NCI-H1092 treated with DMSO at 0.1 percent for 48 hours (cell line): ENCODE measurements around the gene NAV2.

Source experiments
- DNase-seq: peaks from one replicate; lab custom pipeline; 2025; lab: John Stamatoyannopoulos, UW

NAV2 gene

DNA sequence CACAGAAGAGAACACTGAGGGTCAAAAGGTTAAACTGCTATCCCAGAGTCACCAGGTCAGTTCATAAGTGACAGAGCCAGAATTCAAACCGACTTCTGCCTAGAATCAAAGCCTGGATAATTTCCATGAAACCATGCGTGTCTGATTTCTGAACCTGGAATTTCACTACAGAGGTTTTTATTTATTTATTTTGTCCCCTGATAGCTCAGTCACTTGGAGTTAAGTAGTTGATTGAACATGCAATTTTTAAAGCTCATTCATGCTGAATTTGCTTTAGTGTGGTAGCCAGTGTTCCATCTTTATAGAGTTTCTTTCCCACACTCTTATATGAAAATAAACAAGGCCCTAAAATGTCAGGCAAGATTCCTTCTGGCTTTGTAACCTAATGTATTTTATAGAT lies 93.2 kb downstream of the NAV2 start:
- no peak for DNase-seq

DNA sequence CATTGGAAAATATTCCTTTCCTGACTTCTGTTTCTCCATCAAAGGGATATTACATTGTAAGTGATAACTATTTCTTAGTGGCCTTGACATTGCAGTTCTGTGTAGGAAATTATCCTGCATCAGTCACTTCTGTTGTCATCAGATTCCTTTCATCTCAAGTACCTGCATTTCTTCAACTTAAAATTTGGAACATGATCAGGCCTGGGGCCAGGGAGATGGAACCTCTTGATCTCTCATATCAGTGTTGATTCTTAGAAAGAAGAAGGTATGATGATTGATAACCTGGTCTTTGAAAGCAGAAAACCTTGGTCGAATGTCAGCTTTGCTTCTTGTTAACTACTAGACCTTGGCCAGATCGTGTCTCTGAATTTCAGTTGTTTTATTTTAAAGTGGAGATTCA lies 93.6 kb downstream of the NAV2 start:
- no peak for DNase-seq

DNA sequence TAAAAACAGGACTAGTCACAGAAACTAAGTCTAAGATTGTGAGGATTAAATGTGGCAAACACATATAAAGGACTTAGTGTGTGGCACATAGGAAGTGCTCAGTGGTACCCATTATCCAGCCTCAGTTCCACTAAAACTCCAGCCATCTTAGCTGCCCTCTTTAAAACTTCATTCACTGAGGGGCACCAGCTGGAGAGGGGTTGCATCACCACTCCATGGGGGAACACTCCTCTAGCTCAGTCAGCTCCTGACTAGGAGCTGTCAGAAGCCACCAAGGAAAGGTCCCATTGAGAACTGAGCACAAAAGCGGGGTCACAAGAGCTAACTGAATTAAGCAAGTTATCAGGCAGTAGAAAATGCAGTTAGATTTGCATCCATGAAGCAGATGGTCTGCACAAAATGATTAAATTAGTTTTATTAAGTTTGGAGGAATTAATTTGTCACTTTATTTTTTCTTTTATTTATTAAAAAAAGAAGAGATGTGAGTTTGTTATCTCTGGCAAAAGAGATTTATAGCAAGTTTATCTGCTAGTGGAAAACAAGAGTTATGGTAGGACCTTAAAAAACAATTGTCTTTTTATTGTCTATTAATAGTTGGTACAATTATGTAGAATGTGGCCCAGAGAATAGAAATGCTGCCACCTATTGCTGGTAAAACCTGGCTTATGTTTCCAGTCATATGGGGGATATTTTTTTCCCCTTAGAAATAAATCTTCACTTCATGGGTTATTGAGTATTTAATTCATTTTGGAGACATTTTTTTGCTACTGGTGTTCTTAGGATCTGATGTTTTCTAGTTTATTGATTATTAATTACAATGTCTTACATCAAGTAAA lies 95.7 kb downstream of the NAV2 start:
- no peak for DNase-seq

DNA sequence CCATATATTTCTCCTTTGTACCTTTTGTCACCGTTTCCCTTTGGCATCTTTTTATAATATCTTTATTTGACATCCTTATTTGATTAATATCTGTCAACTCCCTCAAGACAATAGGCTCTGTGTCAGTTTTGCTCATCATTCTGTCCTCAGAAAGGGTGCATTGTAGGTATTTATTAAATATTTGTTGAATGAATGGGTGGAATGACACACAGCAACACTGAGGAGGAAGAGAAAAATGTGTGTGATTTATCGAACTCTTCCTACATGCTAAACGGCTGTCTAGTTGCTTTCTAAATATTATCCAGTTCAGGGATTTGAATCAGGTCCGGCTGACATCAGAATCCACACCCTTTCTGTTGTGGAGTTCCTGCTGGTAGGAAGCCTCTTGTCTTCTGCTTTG lies 98.2 kb downstream of the NAV2 start:
- DNase-seq: no peak

DNA sequence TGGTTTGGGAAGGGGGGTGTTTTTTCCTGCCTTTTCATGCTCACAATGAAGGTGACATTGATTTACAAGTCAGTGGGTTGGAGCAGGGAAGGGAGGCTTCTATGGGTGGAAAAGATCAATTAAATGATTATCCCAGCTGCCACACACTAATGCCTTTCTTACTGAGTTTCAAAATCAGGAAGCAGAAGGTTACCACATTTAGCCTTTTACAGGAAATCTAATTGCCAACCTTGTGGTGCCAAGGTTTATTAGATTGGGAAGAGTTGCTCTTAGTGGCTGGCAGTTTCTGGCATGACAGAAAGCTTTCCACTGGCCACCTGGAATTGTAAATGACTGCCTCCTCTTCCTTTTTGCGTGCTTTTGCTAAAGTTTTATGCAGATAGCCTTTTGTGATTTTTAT lies 98.7 kb downstream of the NAV2 start:
- no peak for DNase-seq

DNA sequence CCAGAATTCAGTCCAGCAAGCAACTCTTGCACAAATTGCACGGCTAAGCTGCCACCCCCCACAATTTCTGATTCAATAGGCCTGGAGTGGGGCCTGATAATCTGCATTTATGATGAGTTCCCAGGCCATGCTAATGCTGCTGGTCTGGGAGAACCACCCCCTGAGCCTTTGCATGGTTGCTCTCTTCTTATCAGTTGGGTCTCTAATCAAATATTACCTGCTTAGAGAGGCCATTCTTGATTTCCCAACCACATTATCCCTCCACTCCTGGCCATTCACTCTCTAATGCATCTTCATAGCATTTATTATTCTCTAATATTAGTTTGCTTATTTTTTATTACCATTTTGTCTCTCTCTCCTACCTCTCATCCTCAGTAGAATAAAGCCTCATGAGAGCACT lies 99.5 kb downstream of the NAV2 start:
- DNase-seq: no peak

DNA sequence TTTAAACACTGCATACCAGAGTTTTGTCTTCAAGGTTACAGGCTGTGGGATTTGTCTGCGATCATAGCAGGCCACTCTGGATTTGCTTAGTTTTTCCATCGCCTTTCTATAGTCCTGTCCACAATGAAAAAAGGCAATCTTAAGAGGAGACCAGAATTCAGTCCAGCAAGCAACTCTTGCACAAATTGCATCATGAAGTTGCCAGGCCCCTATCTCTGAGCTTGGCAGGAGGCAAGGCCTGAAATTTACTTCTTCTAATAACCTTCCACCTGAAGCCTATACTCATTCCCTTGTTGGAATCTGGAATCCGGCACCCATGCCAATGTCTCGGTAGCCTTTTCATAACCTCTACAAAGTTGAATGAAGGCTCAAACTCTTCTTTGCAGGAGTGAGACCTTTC lies 100.1 kb downstream of the NAV2 start:
- DNase-seq: no peak

DNA sequence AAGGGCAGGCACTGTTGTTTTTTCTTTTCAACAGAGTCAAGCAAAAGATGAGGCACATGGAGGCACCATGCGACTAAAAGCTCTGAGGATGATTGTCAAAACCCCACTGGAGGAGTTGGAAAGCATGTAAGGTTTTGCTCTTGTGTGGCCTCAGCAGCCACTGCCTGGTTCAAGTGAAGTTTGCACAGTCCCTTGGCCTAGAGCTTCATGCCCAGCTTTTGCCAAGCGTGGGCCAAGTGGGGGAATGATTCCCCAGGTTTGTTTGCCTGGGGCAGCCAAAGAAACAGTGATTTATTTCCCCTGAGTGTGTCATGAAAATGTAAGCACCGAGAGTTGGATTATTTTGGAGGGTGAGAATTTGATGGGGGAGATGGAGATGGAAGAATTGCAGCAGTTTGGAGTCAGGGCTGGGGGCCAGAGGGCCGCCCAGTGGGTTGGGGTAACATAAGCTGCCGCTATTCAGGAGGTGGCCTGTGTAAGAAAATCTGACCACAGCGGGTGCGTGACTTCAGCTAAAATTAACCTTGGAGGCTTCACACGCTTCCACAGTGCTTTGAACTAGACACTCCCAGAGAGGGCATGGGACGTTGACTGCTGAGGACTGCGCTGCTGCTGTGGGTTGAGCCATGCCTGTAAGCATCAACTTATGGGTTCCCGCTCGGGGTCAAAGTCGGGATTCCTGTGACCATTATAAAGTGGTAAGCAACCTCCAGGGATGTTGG lies 100.7 kb downstream of the NAV2 start:
- DNase-seq: no peak

DNA sequence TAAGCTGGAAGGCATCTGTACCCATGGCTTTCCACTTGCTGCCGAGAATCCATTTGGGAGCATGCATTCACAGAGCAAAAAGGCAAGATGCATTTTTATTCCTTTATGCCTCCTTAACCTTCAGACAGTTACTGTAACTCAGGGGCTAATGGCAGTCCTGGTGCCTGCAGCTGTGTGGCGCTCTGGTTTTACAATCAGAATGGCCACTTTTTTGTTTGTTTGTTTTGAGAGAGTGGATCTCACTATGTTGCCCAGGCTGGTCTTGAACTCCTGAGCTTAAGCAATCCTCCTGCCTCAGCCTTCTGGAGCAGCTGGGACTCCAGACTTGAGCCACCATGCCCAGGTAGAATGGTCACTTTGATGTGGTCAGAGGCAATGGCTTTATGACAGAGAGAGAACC lies 101.8 kb downstream of the NAV2 start:
- peak; percentile 23 for DNase-seq

DNA sequence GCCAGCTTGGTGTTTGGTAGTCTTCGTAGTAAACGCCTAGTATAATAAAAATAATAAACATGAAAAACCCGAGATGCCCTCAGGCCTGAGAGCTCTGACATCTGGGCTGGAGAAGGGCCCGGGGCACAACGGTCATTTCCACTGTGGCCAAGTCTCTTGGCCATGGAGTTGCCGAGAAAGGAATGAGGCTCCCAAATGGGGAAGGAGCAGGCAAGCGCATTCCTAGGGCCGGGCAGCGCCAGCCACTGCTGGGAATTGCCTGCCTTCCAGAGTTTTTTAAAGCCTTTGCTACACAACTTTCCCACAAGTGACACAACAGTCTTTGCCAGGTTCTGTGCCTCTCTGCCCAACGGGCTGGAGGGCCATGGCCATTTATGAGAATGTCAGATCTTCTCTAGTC lies 103.4 kb downstream of the NAV2 start:
- no peak for DNase-seq

DNA sequence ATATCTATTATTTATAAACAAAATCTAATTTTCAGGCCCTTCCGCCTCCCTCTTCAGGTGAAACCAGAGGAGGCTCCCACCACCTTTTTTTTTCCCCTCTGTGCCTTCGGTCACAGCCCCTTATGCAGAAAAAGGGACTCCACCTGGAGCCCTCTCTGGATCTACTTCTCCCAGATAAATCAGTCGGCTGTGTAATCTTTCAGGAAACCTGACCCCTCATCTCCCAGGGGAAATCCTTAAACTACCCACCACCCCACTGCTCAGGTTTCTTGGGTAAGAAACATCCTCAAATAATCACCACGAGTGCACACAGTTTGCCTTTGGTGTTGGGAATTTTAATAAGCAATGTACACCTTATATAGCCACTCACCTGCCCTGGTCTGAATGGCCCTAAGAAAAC lies 104.2 kb downstream of the NAV2 start:
- peak; percentile 26 for DNase-seq

DNA sequence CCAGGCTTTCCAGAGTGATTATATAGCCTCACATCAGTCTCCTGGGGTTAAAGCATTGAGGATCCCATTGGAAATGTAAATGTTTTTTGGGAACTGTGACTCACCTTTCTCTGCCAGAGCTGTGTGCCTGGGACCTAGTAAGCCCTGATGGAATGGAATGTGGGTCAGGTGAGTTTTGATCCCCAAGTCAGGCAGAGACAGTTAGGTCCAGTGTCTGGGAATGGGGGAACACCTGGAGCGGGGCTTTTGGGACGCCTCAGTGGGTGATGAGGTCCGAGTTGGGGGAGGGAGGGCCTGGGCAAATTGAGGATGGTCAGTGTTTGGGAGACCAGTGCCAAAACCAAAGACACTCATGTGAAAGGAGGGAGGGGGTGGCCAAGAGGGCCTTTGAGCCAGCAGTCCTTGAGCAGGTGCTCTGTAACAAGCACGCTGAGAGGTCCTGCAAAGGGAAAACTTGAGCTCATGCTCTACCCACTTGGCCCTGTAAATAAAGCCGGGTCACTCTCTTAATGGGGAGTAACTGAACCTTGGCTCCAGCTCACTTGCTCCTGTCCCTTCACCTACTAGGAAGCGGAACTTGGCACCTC lies 104.7 kb downstream of the NAV2 start:
- no peak for DNase-seq

DNA sequence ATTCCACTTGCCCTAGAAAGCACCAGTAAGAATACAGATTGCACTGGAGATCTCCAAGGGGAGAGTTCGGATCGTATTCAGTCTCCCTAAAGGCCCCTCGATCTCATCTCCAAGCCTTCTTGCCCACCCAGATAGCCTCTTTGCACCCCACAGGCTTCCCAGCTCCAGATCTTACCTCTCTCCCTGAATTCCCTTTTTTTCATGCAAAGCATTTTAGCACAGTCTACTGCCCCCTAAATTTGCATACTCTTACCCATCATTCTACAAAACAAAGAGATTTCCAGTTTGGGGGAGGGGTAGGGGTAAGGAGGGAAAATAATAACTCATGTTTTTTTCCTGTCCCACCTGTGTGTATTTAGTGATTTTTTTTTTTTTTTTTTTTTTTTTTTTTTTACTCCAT lies 105.2 kb downstream of the NAV2 start:
- DNase-seq: no peak

DNA sequence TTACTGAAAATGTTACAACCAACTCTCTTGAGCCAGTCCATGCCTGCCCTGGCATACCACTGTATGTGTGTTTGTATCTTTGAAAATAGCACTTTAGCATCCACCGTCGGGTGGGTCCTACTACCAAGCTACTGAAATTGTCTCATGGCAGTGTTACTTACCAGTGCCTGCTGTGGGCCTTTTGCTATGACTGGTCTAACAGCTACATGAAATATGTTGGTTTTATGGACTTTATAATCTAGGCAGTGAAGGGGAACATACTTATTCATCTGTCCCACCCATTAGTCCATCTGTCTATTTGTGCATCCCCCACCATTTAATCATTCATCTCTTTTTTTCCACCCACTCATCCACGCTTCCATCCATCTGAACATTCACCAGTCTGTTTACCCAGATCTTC lies 106.0 kb downstream of the NAV2 start:
- no peak for DNase-seq

DNA sequence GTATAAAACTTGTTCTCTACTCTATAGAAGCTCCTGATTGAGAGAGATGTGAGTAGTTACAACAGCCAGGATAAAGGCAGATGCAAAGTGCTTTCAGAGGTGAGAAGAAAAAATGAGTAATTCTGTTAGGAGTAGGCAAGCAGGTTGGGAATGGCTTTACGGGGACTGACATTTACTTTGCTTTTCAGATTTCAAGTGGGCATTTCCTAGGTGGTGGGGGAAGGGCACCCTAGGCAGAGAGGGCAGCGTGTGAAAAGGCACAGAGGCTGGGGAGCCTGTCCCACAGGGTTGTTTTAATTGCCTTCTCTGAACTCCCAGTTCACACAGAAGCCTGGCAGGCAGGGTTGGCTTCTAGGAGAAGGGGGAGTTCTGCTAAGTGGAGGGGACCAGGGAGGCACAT lies 106.5 kb downstream of the NAV2 start:
- DNase-seq: peak; percentile 93

DNA sequence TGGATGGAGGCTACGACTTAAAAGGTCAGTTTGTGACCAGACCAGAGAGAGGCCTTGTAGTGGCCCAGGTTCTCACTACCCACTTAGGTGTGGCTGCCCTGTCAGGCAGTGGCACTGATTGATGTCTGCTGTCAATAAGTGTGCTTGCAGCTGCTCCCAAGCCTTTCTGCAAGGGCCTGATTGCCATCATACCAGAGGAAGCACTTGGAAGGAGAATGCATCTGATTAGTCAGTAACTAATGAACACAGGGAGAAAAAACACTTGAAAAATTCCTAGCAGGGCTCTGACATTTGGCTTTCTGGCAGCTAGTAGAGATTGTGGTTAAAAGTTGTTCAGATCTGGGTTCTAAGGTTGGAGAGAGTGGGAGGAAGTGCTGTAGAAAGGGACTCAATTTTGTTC lies 107.5 kb downstream of the NAV2 start:
- DNase-seq: no peak

DNA sequence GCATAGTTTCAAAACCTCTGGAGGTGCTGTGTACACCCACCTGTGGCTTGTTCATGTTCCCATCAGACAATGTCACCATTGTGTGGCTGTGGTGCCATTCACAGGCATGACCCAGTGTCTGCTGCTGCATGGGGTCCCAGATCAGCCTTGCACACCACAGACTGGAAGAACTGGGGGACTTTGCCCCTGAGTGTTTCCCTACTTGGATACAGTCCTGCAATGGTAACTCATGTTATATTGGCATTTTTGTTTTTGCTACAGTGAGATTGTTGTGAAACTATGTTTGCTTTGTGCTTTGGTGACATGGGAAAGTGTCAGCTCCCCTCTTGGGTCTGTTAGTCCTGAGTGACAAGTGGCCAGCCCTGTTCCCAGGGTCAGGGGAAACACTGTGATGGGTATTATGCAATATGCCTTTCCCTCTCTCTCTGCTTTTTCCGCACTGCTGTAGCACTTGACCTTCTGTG lies 108.8 kb downstream of the NAV2 start:
- DNase-seq: no peak

DNA sequence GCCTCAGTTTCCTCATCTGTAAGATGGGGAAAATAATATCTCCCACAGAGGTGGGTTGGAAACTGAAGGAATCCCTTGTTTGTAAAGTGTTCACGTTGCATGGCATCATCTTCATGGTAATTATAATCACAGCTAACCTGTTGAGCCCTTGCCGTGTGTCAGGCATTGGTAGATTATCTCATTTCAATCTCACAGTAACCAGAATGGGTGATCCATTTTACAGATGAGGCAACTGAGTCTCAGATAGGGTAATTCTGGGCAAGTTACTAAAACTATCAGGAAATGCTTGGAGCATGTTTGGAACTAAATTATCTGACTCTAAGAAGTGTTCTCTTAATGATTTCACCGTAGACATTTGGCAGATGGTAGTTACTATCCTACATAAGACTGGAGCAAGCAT lies 109.4 kb downstream of the NAV2 start:
- DNase-seq: no peak

DNA sequence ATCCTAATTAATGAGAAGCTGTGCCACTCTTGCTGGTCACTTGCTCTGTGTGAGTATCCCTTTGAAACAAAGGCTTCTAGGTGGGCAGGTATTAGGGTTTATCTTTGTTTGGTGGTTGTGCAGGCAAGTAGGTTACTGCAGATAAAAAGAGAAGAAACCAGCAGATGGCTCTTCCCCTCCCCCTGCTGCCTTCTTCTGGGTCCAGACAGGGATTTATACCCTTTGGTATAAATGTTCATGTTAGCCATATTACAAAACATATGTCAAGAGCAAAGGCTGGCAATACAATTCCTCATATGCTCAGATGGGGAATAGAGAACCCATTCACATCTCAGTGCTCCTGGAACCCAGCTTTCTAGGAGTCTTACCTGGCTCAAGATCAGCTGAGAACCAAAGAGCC lies 109.9 kb downstream of the NAV2 start:
- DNase-seq: no peak

DNA sequence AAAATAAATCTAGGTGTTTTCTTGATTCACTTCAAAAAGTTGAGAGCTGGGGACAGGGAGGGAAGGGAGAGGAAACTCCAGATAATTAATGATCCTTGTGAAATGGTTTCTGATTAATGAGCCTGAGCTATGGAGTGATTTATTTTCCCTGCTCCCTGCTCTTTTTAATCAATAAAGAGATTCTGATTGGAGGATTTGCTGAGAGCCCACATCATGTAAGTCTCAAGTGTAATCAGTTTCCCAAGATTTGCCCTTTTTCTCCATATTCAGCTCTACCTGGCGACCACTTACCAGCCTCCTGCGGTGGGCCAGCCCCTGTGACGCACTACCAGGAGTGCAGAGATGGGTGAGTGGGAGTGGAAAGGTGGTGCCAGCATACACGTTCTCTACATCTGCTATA lies 114.0 kb downstream of the NAV2 start:
- DNase-seq: no peak

DNA sequence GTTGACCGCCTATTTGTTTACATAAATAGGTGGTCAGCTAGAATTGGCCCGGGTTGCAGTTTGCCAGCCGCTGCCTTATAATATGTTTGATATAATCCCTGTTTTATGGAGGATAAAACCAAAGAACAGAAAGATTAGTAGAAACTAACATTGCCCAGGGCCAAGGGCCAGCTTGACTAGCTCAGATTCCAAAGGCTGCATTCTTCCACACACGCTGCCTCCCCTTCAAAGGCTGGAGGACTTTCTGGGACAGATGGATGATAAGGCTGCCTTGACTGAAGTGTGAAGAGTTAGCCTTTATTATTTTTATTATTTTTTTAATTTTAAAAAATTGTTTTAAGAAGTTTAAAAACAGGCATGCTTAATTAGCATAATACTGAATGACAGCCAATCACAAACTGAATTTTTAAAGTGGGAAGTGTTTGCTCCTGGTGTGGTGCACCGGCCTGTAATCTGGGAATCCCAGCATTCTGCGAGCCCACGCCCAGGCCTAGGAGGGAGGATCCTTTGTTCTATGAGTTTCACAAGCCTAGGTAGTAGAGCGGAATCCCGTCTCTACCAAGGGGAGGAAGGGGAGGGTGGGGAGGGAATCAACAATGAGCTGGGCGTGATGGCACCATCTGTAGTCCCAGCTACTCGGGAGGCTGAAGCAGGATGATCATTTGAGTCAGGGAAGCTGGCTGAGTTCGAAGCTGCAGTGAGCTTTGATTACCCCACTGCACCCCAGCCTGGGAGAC lies 114.9 kb downstream of the NAV2 start:
- no peak for DNase-seq

DNA sequence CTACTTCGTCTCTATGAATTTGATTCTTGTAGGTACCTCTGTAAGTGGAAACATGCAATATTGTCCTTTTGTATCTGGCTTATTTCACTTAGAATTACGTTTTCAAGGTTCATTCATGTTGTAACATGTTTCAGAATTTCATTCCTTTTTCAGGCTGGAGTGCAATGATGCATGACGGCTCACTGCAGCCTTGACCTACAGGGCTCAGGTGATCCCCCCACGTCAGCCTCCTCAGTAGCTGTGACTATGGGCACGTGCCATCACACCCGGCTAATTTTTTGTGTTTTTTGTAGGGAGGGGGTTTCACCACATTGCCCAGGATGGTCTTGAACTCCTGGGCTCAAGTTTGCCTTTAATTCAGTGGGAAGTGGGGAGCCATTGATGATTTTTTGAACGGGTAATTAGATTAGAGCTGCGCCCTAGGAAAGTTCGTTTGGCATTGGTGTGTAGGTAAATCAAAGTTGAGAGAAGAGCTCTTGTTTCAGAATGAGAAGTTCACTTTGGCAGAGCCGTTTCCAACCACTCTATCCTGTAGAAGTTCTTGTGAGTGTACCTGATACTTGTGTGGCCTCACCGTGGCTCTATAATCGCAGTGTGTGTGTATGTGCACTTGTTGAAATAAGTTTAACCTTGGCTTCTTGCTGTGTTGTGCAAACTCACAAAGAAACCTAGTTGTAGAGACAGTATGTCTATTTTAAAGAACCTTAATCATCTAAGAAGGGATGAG lies 115.9 kb downstream of the NAV2 start:
- DNase-seq: no peak
